ENCODE results near the gene ASXL1. TPM values are rescaled to one million over a fixed set of nuclear protein-coding genes. Genes with fewer than 3 reads are reported as not detected.

Gene ASXL1
- total and polyA plus RNA-seq, 9 of the 15 experiments (the other 6 are each of a cell fraction or from before 2014, with no cell fraction given) = 6.5 to 65.3 (median 32.3) TPM

- Histone ChIP-seq H3K9ac (ENCODE audit: insufficient read depth in 1 of 2, low read depth in 2 of 2, low read length in 2 of 2) (peak overlapping the region in 1 of 2 experiments; percentile 6; a peak in 2 of 4 replicates), H3K4me1 (replicated peaks in 1 of 2; ENCODE audit: control insufficient read depth in 2 of 2, insufficient read depth in 2 of 2, low read length in 2 of 2) (peaks cover 0 to 15% of the 10 kb centered on the region in 2 experiments; a peak in 2 of 5 replicates), H3K9me1 (ENCODE audit: control insufficient read depth, insufficient read depth, low read length) (peaks cover 2% of the 10 kb centered on the region), H3K27ac (ENCODE audit: extremely low read depth, low read depth, low read length) (no peak overlapping the region), H3K36me3 (ENCODE audit: control insufficient read depth, insufficient read depth, low read length) (peaks cover 99% of the 10 kb centered on the region; the same call in 2 of the 3 replicates), H3K9me3 (replicated peaks; ENCODE audit: control insufficient read depth, insufficient read depth, low read depth, low read length) (no peaks in the 10 kb centered on the region), H3K27me3 (ENCODE audit: control insufficient read depth in 2 of 2, insufficient read depth in 2 of 2, low read length in 2 of 2) (no peaks in the 10 kb centered on the region), H3K4me2 (ENCODE audit: insufficient read depth, low read length) (no peak overlapping the region), H2AFZ (ENCODE audit: low read depth, low read length) (no peak overlapping the region), H3K79me2 (ENCODE audit: control insufficient read depth, insufficient read depth, low read length) (no peaks in the 10 kb centered on the region), H3K4me3 (no peak overlapping the region), H4K20me1 (replicated peaks; ENCODE audit: control insufficient read depth, insufficient read depth, low read length) (0 out of 2 replicates have a peak, but pooled peaks cover 12% of the 10 kb centered on the region)
- ATAC-seq (no peak), DNase-seq (ENCODE audit: extremely low read depth in 1 of 4, low spot score in 3 of 4) (no peak), FAIRE-seq (no peak)
- ChIA-PET POLR2A (no interaction called here), CTCF (ENCODE audit: low intra/inter-chr PET ratio) (no interaction called here)
- 62% methylated on average over 7 of the region's 8 CpGs for WGBS (ENCODE audit: insufficient coverage, low coverage, missing lambda C conversion rate)
- TF ChIP-seq SRSF7 (optimal IDR thresholded peaks at IDR 0.05; ENCODE audit: low read depth, low read length) (no peak), ERF (CRISPR knock-in tag; IDR thresholded peaks at IDR 0.05) (no peak), HES1 (IDR thresholded peaks at IDR 0.05; ENCODE audit: low read depth) (no peak), HDAC3 (IDR thresholded peaks at IDR 0.05; ENCODE audit: borderline replicate concordance, partially characterized antibody) (no peak), NR4A1 (CRISPR knock-in tag; IDR thresholded peaks at IDR 0.05) (no peak), NR4A1 (tag; IDR thresholded peaks at IDR 0.05) (no peak), ARID3A (IDR thresholded peaks at IDR 0.05; ENCODE audit: borderline replicate concordance, low read depth, low read length) (no peak), FOXK1 (CRISPR knock-in tag; IDR thresholded peaks at IDR 0.05; ENCODE audit: borderline replicate concordance) (no peak), ZFP1 (CRISPR knock-in tag; IDR thresholded peaks at IDR 0.05) (no peak), PPARD (CRISPR knock-in tag; IDR thresholded peaks at IDR 0.05) (no peak), KAT2B (IDR thresholded peaks at IDR 0.05; ENCODE audit: low read depth, low read length) (no peak), ZBTB43 (CRISPR knock-in tag; IDR thresholded peaks at IDR 0.05) (no peak), TAF15 (IDR thresholded peaks at IDR 0.05; ENCODE audit: low read depth, low read length) (no peak), GATAD2A (IDR thresholded peaks at IDR 0.05) (no peak), FOXJ2 (tag; IDR thresholded peaks at IDR 0.05) (no peak)
- intact Hi-C loops (cut with micrococcal nuclease) (no loop called here), in situ Hi-C loops (cut with MboI) (no loop called here)
- BruUV-seq (replicated peaks) = no TSS peak
Observed at GRCh38 chr20:32449890-32450401, 91.8 kb downstream of the ASXL1 start.
